Right lobe of liver (tissue), 6 donors: ENCODE data around the gene SELENOV. TPM values are rescaled to one million over a fixed set of nuclear protein-coding genes. Genes with fewer than 3 reads are reported as not detected.

ENCODE experiments used
- ATAC-seq, 4 donors: fragments of 200-7000 bp; cut with Tn5 transposase; one replicate each; pipeline ENCODE4 v1.9.1; 2020; ENCODE audit warnings: mild to moderate bottlenecking in 4 of 4, moderate library complexity in 4 of 4
- DNase-seq, 3 donors: peaks; one replicate each; pipeline ENCODE4 v3.0.0-alpha.2; 2020
- H3K27ac ChIP-seq, 3 donors: fragments of 200-600 bp; one replicate each; pipeline ENCODE4 v1.8.0; 2022
- H3K27me3 ChIP-seq, 2 donors: fragments of 200-600 bp; one replicate each; pipeline ENCODE4 v1.8.0; 2022
- H3K36me3 ChIP-seq, 4 donors: fragments of 200-600 bp; sonication (generic) in 1 of 4; one replicate each; pipeline versions ENCODE4 v1.5.1 to v1.8.0; 2017 to 2022; ENCODE audit warnings: control low read depth in 1 of 4
- H3K4me1 ChIP-seq, 4 donors: fragments of 200-600 bp; sonication (generic) in 1 of 4; one replicate each; pipeline versions ENCODE4 v1.5.1 to v1.8.0; 2017 to 2022; ENCODE audit warnings: control low read depth in 1 of 4
- H3K4me3 ChIP-seq, 3 donors: fragments of 200-600 bp; one replicate each; pipeline ENCODE4 v1.8.0; 2022
- H3K9me3 ChIP-seq, 4 donors: fragments of 200-600 bp; sonication (generic) in 1 of 4; one replicate each; pipeline versions ENCODE4 v1.5.1 to v1.8.0; 2017 to 2022; ENCODE audit warnings: control low read depth in 1 of 4
- CTCF ChIP-seq, 4 donors: fragments of 200-600 bp in 3 of 4; fragments of 450-650 bp in 1 of 4; IDR thresholded peaks; one replicate each; pipeline versions ENCODE4 v1.5.1 to v1.8.0; 2016 to 2022; ENCODE audit warnings: antibody characterized with exemption in 4 of 4, mild to moderate bottlenecking in 2 of 4
- POLR2A ChIP-seq: fragments of 450-650 bp; IDR thresholded peaks from one replicate; pipeline ENCODE4 v1.6.1; 2017; ENCODE audit warnings: antibody characterized with exemption, mild to moderate bottlenecking
- WGBS: methylation state at CpG from one replicate; pipeline ENCODE4 v1.1.6; 2018; ENCODE audit warnings: low coverage, low lambda C conversion rate; ENCODE audit not compliant: insufficient coverage; ENCODE audit errors: missing lambda C conversion rate; 5-methylcytosine and 5-hydroxymethylcytosine counted together
- intact Hi-C, 2 donors: fragments of 100-400 bp; cut with DNase I; formaldehyde crosslinking; loops; one replicate each; pipeline versions ENCODE4 v1.11.2 to v1.14.1; 2022
- total RNA-seq, 6 experiments: library from RNA; depleted of rRNA in 2 of 6; stranded (reverse); fragments of >200 nt in 2 of 6; fragmentation: NEBNext Ultra II Directional in 3 of 6; extraction: Animal tissue kit (Norgen Biotek cat#: 25700) in 3 of 6; gene quantifications; one replicate each; pipeline versions ENCODE4 v1.1.0 to v1.2.4, GENCODE V29; 2016 to 2023
- donor health status: DM: no; HTN: yes; CAD: no.
- donor health status: DM: no; HTN: no; CAD: no.
- donor health status: DM: no; HTN: no; CAD: no.
- donor health status: DM: no; HTN: yes; CAD: no.
- donor health status: DM: no; HTN: yes; CAD: no.

Gene SELENOV
- total RNA-seq, 6 experiments from 2014 or later: not detected

- intact Hi-C loops: no loop called here
- WGBS: no CpG with 5 or more reads among the region's 10 CpGs
- H3K36me3 ChIP-seq: peaks cover 0 to 42% (median 15%) of the 10 kb centered on the region in 4 donors
- H3K4me1 ChIP-seq: no peaks in the 10 kb centered on the region
- H3K27me3 ChIP-seq: no peaks in the 10 kb centered on the region
- TF ChIP-seq POLR2A (no peak), CTCF (IDR thresholded peaks at IDR 0.05) (no peak)
- no peak overlapping the region for H3K27ac ChIP-seq
- no peaks in the 10 kb centered on the region for H3K9me3 ChIP-seq
- no peak for ATAC-seq
- no peak overlapping the region for H3K4me3 ChIP-seq
- no peak for DNase-seq
Observed at GRCh38 chr19:39489756-39490155, 25.2 kb upstream of the SELENOV start.

DNA sequence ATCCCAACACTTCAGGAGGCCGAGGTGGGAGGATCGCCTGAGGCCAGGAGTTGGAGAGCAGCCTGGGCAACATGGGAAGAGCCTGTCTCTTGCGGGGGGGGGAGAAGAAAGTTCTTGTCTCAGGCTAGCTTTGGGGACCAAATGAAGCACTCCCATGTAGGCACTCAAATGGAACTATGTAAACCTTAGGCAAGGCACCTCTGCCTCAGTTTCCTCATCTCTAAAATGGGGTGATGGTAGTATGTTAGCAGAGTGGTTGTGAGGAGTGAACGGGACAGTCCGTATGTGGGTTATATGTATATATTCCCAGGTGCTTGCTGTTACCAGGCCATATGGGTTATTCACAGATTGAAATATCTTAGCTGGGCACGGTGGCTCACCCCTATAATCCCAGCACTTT lies 22.7 kb upstream of the SELENOV start:
- DNase-seq: no peak
- Histone ChIP-seq H3K4me1 (no peaks in the 10 kb centered on the region), H3K27me3 (no peaks in the 10 kb centered on the region), H3K36me3 (peaks cover 0 to 33% (median 11%) of the 10 kb centered on the region in 4 donors), H3K4me3 (no peak overlapping the region), H3K9me3 (no peaks in the 10 kb centered on the region), H3K27ac (no peak overlapping the region)
- TF ChIP-seq CTCF (IDR thresholded peaks at IDR 0.05) (no peak), POLR2A (no peak)
- WGBS: 88% methylated on average over 6 of the region's 6 CpGs
- ATAC-seq: no peak
- intact Hi-C loops: no loop called here

- ATAC-seq: no peak
Observed at GRCh38 chr19:39492788-39493187, 22.2 kb upstream of the SELENOV start.

DNA sequence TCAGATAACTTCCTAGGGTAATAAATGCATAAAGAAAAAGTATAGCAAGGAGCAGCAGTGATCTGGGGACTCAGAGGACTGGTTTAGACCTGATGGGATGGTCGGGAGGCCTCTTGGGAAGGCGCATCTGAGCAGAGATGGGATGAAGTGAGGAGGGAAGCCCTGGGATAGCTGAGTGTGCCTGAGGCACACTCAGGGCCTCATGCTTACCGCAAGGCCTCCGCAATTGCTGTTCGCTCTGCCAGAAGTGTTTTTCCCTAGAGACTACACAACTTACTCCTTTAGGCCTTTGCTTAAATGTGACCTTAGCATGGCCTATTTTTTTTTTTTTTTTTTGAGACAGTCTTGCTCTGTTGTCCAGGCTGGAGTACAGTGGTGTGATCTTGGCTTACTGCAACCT lies 20.3 kb upstream of the SELENOV start:
- WGBS: 60% methylated on average over 1 of the region's 5 CpGs
- intact Hi-C loops: no loop called here
- Histone ChIP-seq H3K27me3 (peaks cover 0 to 13% of the 10 kb centered on the region in 2 donors), H3K4me1 (peaks cover 0 to 4% (median 0%) of the 10 kb centered on the region in 4 donors), H3K27ac (no peak overlapping the region), H3K4me3 (no peak overlapping the region), H3K9me3 (no peaks in the 10 kb centered on the region), H3K36me3 (peaks cover 0 to 14% (median under 1%) of the 10 kb centered on the region in 4 donors)
- TF ChIP-seq CTCF (IDR thresholded peaks at IDR 0.05) (no peak), POLR2A (no peak)
- no peak for ATAC-seq
- DNase-seq: no peak

More at GRCh38 chr19:39492788-39493187, 22.2 kb upstream of the SELENOV start:
- no peak for TF ChIP-seq POLR2A
- no peak for TF ChIP-seq CTCF (IDR thresholded peaks at IDR 0.05)
- Histone ChIP-seq H3K4me1 (peaks cover 0 to 2% (median 0%) of the 10 kb centered on the region in 4 donors), H3K4me3 (no peak overlapping the region), H3K9me3 (no peaks in the 10 kb centered on the region), H3K36me3 (peaks cover 0 to 33% (median 11%) of the 10 kb centered on the region in 4 donors), H3K27me3 (peaks cover 0 to 1% of the 10 kb centered on the region in 2 donors), H3K27ac (no peak overlapping the region)
- intact Hi-C loops: no loop called here
- DNase-seq: no peak
- WGBS: 63% methylated on average over 3 of the region's 3 CpGs

DNA sequence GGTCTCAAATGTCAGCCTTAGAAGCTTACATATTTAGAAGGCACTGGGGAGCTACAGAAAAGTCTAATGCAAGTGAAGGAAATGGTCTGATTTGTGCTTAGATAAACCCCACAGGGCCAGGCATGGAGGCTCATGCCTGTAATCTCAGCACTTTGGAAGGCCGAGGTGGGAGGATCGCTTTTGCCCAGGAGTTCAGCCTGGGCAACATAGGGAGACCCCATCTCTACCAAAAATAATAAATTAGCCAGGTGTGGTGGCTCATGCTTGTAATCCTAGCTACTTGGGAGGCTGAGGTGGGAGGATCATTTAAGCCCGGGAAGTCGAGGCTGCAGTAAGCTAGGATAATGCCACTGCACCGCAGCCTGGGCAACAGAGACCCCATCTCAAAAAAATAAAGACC lies 18.9 kb upstream of the SELENOV start:
- TF ChIP-seq CTCF (IDR thresholded peaks at IDR 0.05) (no peak), POLR2A (no peak)
- Histone ChIP-seq H3K36me3 (peaks cover 0 to 2% (median 0%) of the 10 kb centered on the region in 4 donors), H3K9me3 (no peaks in the 10 kb centered on the region), H3K4me1 (peaks cover 0 to 4% (median 0%) of the 10 kb centered on the region in 4 donors), H3K27ac (no peak overlapping the region), H3K27me3 (peaks cover 0 to 13% of the 10 kb centered on the region in 2 donors), H3K4me3 (no peak overlapping the region)
- ATAC-seq (no peak), DNase-seq (no peak)
- intact Hi-C loops: no loop called here
- 48% methylated on average over 4 of the region's 5 CpGs for WGBS
